SU-DHL-6 (cell line): Measurements from ENCODE around the gene SRPK2.

Experiments
- CTCF ChIP-seq: fragments of 200-600 bp; sonication (generic); IDR thresholded peaks from one replicate; pipeline ENCODE4 v1.5.1; 2017; ENCODE audit warnings: antibody characterized with exemption, mild to moderate bottlenecking, low read length, moderate library complexity; ENCODE audit not compliant: insufficient read depth, poor library complexity, severe bottlenecking
- EZH2phosphoT487 ChIP-seq: fragments of 200-600 bp; sonication (generic), shearing (Covaris generic); conservative IDR thresholded peaks from 2 replicates; pipeline ENCODE4 v1.6.1; 2018; ENCODE audit warnings: mild to moderate bottlenecking, antibody characterized with exemption, low read length, moderate library complexity, mixed read lengths

DNA sequence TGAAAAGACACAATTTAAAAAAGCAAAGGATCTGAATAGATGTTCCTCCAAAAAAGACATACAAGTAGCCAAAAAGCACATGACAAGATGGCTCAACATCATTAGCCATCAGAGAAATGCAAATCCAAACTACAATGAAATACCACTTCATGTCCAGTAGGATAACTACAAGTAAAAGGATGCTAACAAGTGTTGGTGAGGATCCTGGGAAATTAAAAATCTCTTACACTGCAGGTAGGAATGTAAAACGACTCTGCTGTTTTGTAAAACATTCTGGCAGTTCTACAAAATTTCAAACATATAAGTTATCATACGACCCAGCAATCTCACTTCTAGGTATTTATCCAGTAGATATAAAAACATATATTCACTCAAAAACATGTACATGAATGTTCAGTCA, 161.3 kb downstream of the SRPK2 start:
- TF ChIP-seq CTCF (no peak), EZH2phosphoT487 (no peak)
